ENCODE results near the gene FAM168A.

The FAM168A gene

GRCh38 chr11:73384872-73385689 is 212.8 kb downstream of the FAM168A start:
- peak; percentile 91 for DNase-seq

DNA sequence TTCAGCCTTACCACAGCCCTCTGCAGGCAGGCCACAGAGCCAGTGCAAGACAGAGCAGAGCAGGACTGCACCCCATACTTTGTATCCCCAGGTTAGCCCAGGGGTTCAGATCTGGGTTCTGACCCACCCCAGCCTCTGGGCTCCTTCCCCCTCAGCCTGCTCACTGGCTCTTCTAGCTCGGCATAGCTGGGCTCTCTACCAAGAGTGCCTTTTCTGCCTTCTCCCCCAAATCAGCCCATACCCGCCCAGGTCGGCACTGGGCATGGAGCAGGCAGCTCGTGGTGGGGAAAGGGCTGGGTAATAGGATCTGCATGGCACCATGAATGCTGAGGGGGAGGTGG is 213.4 kb downstream of the FAM168A start:
- no peak for DNase-seq

DNA sequence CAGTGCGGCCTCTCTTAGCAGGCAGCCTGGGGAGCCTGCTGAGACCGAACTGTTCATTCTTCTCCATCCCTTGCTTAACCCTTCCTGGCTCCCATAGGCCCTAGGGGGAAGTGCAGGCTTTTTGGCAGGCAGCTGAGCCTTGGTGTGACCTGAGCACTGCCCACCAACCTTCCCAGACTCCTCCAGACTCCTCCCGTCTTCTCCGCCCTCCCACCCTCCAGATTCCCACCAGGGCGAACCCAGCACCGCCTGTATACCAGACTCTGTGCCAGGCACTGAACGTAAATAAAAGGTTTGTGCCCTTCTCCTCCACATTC is 213.8 kb downstream of the FAM168A start:
- no peak for DNase-seq

- no peak for DNase-seq
Observed at GRCh38 chr11:73383249-73384124, 214.4 kb downstream of the FAM168A start.

DNA sequence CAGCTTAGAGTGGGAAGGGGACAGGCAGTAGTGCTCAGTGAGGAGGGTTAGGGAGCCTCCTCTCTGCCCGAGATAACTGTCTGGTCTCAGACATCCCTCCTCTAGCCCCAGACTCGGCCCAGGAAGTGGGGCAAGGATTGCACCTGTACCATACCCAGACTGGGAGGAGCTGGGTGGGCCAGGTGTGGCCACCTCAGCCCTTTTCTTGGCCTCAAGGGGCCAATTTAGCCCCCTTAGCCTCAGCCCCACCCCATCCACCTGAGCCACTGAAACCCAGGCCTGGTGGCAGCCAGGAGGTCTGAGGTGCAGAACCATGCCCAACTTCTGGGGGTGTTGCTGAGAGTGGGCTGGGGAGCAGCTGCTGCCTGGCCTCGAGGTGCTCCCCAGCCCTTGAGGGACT is 215.2 kb downstream of the FAM168A start:
- no peak for DNase-seq

- no peak for DNase-seq
Observed at GRCh38 chr11:73382183-73382582, 215.7 kb downstream of the FAM168A start.

GRCh38 chr11:73381589-73381988 is 216.3 kb downstream of the FAM168A start:
- peak; percentile 65 for DNase-seq

GRCh38 chr11:73380897-73381410 is 217.0 kb downstream of the FAM168A start:
- DNase-seq, result no peak

GRCh38 chr11:73380331-73380730 is 217.6 kb downstream of the FAM168A start:
- no peak for DNase-seq

DNA sequence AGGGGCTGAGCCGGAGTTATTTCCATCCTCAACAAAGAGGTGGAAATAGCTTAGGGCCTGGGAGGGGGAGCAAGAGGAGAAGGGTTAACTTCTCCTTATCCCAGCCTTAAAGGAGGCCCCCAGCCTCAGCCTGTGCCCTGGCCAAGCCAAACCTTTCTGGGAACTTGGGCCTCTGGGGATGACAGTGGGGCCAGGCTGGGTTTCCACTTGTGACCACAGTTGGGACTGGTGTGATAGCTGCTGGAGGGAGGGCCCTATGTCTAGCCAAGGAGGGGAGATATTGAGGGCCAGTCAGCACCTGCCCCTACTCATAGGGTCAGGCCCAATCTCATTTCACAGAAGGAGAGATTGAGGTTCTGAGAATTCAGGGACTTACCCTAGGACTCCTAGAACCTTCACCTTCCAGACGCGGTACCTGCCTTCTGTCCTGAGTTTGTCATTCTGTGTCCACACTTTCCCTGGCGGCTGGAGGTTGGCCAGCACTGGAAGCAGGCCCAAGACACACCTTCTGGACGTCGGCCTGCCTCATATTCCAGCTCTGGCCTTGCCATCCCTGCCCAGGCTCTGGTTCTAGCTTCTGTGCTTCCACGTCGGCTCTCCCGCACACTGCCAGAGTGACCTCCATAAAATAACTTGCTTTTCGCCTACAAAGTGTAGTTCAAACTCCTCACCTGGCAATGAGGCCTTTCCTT is 218.6 kb downstream of the FAM168A start:
- DNase-seq, result no peak

DNA sequence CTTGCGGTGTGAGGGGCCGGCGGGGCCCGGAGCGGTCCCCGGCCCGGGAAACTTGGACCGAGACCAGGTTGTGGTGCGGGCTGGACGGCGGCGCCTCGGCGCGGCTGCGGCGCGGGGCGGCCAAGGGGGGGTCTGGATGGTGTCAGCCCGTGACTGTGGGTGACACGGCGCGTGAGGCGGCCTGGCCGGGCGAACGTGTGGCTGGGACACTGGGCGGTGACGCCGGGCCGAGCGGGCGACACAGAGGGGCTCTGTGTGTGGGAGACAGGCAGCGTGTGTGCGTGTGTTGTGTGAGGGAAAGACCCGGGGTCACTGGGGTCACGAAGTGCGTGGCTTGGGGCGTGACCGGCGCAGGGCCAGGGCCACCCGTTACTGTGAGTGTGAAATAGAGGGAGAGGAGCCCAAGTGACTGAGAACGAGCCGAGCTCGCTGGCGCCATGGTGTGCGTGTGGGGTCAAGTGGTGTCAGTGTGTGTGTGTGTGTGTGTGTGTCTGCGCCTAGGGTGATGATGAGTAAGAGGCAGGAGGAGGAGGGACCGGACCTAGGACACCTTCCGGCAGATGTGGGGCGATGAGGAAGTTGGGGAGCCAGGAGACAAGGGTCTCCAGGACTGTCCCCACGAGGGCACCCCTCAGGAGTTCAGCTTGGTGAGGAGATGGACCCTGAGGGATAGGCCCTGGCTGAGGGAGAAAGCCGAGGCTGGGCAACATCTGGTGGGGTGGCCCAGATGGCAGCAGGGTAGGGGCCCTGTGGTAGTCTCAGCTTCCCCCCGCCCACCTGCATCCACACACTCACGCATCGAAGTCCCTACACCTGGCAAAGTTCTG is 220.9 kb downstream of the FAM168A start:
- peak; percentile 85 for DNase-seq

DNA sequence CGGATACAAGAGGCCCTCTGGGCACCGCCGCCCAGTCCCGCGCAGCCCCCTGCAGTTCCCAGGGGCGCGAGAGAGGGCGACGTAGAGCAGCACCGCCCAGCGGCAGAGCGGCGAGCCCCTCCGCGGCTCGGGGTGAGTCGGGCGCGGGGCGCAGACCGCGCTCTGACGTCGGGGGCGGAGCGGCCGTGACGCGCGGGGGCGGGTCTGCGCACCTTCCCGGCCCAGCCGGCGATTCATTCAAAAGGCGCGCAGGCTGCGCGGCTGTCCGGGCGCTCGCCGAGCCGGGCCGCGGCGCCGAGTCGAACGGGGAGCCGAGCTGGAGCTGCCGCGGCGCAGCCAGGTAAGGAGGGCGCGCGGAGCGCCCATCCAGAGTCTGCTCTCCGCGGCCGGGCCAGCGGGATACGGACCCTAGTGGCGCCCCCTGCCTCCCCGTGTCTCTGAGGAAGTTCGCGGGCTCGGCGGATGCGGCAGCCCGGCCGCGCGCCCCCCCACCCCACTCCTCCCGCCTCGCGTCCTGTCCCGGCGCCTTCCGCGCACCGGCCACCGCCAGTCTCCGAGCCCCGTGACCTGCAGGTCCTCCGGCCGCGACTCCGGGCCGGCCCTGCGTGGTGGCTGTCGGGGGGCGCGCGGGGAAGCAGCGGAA is 221.6 kb downstream of the FAM168A start, which contains the start of gene RELT:
Gene RELT, plus strand, starts transcription at position 240 of the 643 bp plus-strand sequence. CDS start 12,738 bp downstream, outside the sequence.
- peak; percentile 93 for DNase-seq

DNA sequence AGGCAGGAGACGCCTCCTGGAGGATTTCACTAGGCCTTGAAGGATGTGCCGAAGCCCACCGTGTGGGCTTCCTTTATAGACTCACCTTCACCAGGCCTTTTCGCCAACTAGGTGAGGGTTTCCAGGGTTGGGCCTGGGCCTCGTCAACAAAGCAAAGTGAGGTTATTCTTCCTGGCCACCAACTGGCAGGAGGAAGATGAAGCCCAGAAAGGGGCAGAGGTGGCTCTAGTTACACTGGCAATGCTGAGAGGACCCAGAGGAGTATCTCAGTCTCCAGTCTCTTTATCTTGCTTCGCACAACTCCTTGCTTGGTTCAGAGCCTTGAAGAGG is 222.1 kb downstream of the FAM168A start:
- no peak for DNase-seq

- DNase-seq, result no peak
Observed at GRCh38 chr11:73374151-73374550, 223.8 kb downstream of the FAM168A start.

DNA sequence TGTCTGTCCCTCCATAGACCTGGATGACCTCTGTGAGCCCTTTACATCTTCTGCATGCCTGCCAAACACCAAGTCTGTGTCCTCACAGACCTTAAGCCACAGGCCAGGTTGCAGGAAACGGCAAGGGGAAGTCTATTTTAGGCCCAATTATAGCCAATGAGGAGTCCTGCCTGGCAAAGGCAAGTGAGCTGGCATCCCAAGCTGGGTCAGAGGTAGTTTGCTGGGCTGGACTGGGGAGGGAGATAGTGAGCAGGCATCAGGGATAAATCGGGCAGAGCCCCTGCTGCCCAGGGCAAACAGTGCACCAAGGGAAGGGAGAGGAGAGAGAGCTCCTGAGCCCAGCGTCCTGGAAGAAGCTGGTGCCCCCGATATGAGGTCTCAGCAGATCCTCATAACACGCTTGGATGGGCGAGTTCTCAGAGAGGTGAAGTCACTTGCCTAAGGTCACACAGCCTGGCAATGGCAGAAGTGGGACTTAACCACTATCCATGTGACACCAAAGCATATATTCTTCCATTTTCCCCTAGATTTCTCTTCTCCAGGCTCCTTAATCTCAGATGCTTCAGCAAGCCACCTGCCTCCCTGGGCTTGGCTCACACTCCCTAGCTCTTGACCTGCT is 225.4 kb downstream of the FAM168A start:
- DNase-seq, result peak; percentile 31

- DNase-seq, result no peak
Observed at GRCh38 chr11:73367482-73368024, 230.4 kb downstream of the FAM168A start.

DNA sequence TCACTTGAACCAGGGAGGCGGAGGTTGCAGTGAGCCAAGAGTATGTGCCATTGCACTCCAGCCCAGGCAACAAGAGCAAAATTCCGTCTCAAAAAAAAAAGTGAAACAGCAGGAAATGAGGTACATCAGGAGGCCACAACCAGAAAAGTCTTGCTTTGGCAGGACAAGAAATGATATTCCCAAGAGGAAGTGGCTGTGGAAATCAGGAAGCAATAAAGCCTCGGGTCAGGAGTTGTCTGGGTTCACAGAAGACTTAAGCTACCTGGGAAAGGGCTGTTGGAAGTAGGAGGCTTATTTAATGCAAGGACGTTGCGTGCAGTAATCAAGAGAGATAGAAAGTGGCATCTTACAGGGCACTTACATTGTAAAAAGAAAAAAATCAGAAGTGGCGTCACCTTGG is 231.0 kb downstream of the FAM168A start:
- DNase-seq, result no peak

GRCh38 chr11:73366265-73366610 is 231.7 kb downstream of the FAM168A start:
- DNase-seq, result peak; percentile 21

GRCh38 chr11:73365352-73366264 is 232.3 kb downstream of the FAM168A start:
- no peak for DNase-seq

DNA sequence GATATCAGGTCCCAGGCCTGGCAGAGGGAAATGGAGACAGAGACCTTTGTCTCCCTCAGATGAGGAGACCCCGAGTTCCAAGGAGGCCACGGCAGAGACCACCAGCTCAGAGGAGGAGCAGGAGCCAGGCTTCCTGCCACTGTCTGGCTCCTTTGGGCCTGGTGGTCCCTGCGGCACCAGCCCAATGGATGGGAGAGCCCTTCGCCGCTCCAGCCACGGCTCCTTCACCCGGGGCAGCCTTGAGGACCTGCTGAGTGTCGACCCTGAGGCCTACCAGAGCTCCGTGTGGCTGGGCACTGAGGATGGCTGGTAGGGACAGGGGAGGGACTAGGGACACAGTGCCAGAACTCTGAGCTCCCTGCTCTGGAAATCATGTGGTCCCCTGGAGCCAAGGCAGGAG is 234.8 kb downstream of the FAM168A start:
- DNase-seq, result no peak
